Mucosa of descending colon (tissue), 3 donors: ENCODE measurements around the gene CCDC127. TPM values are rescaled to one million over a fixed set of nuclear protein-coding genes. Genes with fewer than 3 reads are reported as not detected.
"Not testable (repeated sequence)": the region's sequence is repeated elsewhere in the genome, so short reads cannot be mapped to it uniquely, and the experiment has no call there.

Experiments
- ATAC-seq: fragments of 200-7000 bp; cut with Tn5 transposase; one replicate; pipeline ENCODE4 v1.9.1; 2020; ENCODE audit warnings: mild to moderate bottlenecking, moderate library complexity
- DNase-seq, 3 donors: peaks; one replicate each; pipeline ENCODE4 v3.0.0-alpha.2; 2020
- H3K36me3 ChIP-seq: fragments of 200-600 bp; one replicate; pipeline ENCODE4 v1.8.0; 2021; ENCODE audit warnings: low read depth, mild to moderate bottlenecking
- H3K4me1 ChIP-seq: fragments of 200-600 bp; one replicate; pipeline ENCODE4 v1.8.0; 2021; ENCODE audit warnings: low read depth, mild to moderate bottlenecking
- H3K4me3 ChIP-seq: fragments of 200-600 bp; one replicate; pipeline ENCODE4 v1.8.0; 2021; ENCODE audit warnings: mild to moderate bottlenecking
- H3K9me3 ChIP-seq: fragments of 200-600 bp; one replicate; pipeline ENCODE4 v1.8.0; 2021; ENCODE audit warnings: mild to moderate bottlenecking
- intact Hi-C, 2 donors: fragments of 100-400 bp; cut with DNase I in 1 of 2; cut with micrococcal nuclease in 1 of 2; formaldehyde crosslinking; loops; one replicate each; pipeline versions ENCODE4 v1.11.0 to v1.11.1; 2022; cut with DNase I, micrococcal nuclease
- total RNA-seq, 3 donors: library from RNA; stranded (reverse); fragmentation: NEBNext Ultra II Directional in 2 of 3; extraction: Animal tissue kit (Norgen Biotek cat#: 25700) in 2 of 3; gene quantifications; one replicate each; pipeline versions ENCODE4 v1.2.1 to v1.2.4, GENCODE V29; 2021 to 2023
- TF ChIP-seq, protein P1 (sequence below): fragments of 200-600 bp; IDR thresholded peaks from one replicate; pipeline ENCODE4 v1.8.0; 2022; ENCODE audit warnings: antibody characterized with exemption, mild to moderate bottlenecking
- donor health status: DM: no; HTN: no; CAD: no; lungs with moderate emphysema.
- donor health status: DM: no; HTN: no; CAD: no.
- donor health status: DM: no; HTN: yes; CAD: no.

CCDC127 gene
- total RNA-seq, 3 donors from 2014 or later = 3.5 to 9.8 (median 4.7) TPM

DNA sequence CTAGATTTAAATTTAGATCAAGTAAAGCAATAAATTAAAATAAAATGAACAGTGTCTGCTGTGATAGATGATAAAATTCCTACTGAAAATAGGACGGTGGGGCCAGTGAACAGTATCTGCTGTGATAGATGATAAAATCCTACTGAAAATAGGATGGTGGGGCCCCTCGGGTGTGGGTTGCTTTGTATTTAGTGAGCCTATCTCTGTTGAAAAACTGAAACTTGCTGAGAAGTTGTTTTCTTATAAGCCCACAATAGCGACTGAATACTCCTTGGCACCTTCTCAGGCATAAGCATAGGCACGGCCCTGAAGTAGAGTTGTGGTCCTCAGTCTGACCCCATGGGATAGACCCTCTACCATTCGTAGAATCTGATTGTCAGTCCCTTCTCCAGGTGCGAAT is 5.8 kb upstream of the CCDC127 start:
- no peaks in the 10 kb centered on the region for H3K9me3 ChIP-seq
- intact Hi-C loops = no loop called here
- ATAC-seq (no peak), DNase-seq (no peak)
- H3K4me3 ChIP-seq = no peak overlapping the region
- H3K36me3 ChIP-seq = no peaks in the 10 kb centered on the region
- TF ChIP-seq, protein P1, sequence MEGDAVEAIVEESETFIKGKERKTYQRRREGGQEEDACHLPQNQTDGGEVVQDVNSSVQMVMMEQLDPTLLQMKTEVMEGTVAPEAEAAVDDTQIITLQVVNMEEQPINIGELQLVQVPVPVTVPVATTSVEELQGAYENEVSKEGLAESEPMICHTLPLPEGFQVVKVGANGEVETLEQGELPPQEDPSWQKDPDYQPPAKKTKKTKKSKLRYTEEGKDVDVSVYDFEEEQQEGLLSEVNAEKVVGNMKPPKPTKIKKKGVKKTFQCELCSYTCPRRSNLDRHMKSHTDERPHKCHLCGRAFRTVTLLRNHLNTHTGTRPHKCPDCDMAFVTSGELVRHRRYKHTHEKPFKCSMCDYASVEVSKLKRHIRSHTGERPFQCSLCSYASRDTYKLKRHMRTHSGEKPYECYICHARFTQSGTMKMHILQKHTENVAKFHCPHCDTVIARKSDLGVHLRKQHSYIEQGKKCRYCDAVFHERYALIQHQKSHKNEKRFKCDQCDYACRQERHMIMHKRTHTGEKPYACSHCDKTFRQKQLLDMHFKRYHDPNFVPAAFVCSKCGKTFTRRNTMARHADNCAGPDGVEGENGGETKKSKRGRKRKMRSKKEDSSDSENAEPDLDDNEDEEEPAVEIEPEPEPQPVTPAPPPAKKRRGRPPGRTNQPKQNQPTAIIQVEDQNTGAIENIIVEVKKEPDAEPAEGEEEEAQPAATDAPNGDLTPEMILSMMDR = no peak
- peaks cover 4% of the 10 kb centered on the region for H3K4me1 ChIP-seq

DNA sequence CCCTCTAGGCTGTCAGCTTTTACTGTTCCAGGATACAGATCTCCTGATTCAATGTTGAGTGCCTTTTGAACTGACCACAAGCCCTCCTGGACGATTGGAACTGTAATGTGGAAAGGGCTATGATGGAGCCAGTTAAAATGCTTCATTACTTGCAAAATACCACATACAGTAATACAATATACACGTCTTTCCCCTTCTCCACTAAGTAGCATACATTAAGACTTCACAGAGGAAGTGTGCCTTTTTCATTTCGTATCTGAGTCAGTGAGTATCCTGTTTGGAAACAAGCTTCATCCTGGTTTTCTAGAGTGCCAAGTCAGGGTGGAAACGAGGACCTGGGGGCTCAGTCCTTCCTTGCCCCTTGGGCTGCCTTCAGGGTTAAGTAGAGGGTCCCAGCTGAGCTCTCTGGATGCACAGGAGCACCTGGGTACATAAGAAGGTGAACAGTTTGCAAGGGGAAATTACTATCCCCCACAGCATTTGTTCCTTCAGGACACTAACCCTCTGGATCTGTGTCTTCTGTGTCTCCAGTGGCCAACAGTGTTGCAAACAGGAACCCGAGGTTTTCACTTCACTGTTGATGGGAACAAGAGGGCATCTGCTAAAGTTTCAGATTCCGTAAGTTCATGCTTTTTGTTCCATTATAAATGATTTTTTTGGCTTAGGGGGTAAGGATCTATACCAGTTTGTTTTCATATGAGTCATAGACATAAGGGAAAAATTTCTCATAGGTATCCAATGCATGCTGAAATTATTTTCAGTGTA is 5.2 kb upstream of the CCDC127 start:
- DNase-seq, H3K4me1 ChIP-seq, intact Hi-C loops, ATAC-seq, H3K36me3 ChIP-seq, H3K9me3 ChIP-seq, H3K4me3 ChIP-seq: not testable (repeated sequence)

DNA sequence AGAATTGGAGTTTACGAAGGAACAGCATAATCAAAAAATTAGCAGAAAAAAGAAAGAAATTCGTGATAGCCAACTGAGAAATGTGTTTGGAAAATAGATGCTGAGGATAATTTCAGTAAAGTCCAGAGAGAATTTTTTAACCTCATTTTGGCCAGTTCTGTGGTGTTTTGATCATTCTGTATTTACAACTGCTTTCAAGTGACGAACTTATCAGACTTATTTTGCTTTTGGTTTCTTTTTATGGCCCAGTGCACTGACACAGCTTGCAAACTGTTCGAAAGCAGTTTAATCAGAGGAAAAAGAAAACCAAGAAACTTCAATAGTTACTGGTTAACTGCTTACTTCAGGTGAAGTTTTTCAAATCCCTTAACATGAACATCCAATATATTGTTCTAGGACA is 2.0 kb upstream of the CCDC127 start:
- Histone ChIP-seq H3K4me1 (peaks cover 4% of the 10 kb centered on the region), H3K4me3 (no peak overlapping the region), H3K9me3 (no peaks in the 10 kb centered on the region), H3K36me3 (no peaks in the 10 kb centered on the region)
- TF ChIP-seq, protein P1 = no peak
- ATAC-seq = no peak
- intact Hi-C loops = no loop called here
- no peak for DNase-seq

DNA sequence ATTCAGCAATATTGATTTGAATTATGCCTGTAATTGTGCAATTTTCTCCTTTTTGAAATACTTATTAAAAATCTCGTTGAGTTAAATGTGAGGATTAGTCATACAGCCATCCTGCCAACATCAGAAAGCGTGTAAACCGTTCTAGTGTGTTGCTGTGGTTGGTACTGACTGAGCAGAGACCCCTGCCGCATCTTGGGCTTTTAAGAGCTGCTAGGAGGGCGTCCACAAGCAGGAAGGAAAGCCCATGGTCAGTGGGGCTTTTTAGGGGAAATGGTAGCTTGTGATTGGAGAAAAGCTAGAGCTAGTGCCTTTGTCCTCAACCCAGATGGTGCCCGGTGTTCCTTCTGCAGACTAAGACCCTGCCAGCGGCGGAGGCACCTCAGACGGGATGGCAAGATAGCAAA is 1.5 kb upstream of the CCDC127 start:
- Histone ChIP-seq H3K4me3 (peak overlapping the region; percentile 95), H3K4me1 (peaks cover 4% of the 10 kb centered on the region), H3K9me3 (no peaks in the 10 kb centered on the region), H3K36me3 (no peaks in the 10 kb centered on the region)
- intact Hi-C loops = no loop called here
- ATAC-seq (peak; percentile 5), DNase-seq (peak in 1 of 3 donors; percentile 39)
- TF ChIP-seq, protein P1 = no peak

DNA sequence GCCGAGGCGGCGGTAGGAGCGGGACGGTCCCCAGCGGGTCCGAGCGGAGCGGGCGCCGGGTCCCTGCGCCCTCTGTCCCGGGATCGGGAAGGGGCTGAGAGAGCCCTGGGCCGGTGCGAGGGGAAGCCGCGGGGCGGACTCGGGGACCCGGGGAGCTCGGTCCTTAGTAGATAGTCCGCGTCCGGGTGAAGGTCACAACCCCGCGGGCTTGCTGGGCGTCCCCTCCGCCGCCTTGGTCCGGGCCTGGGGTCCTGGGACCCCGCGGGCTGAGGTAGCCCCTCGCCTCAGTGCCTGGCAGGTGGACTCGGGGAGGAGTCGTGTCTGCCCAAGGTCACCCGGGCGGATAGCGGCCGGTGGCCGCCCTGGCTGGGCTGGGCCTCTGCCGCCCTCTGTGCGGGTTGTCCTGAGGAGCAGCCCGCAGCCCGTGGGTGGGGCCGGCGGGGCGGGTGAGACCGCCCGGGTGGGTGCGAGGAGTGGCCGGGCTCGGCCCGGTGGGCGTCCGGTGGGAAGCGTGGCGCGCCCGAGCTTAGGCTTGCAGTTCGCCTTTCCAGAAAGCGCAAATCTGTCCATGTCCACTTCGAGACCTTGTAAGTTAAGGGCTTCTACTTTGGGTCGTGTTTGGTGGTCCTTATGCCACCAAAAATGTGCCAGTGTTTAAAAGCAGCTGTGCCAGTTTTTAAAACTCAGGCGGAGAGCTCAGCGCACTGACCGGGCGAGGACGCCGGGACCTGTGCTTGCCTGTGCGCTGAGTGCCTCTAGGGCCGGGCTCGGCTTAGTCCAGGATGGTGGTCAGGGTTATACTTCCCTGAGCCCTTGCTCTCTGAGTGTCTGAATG is 721 bp upstream of the CCDC127 start:
- H3K36me3 ChIP-seq = no peaks in the 10 kb centered on the region
- ATAC-seq = peak; percentile 78
- DNase-seq = peak; percentile 50 to 75 (median 73)
- H3K4me3 ChIP-seq = peak overlapping the region; percentile 95
- intact Hi-C loops = no loop called here
- peaks cover 4% of the 10 kb centered on the region for H3K4me1 ChIP-seq
- H3K9me3 ChIP-seq = no peaks in the 10 kb centered on the region
- TF ChIP-seq, protein P1 = no peak

DNA sequence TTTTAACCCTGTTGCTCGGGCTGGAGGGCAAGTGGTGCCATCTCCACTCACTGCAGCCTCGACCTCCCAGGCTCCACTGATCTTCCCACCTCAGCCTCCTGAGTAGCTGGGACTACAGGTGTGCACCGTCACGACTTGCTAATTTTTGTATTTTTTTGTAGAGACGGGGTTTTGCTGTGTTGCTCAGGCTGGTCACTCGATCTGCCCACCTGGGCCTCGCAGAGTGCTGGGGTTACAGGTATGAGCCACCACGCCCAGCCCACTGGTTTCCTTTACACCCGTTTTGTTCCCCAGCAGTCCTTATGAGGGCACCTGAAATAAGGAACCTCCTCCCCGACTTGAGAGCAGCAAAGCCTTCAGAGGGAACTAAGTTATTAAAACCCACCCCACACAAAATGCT is 1.9 kb downstream of the CCDC127 start:
- ATAC-seq, DNase-seq, H3K9me3 ChIP-seq, H3K4me1 ChIP-seq, H3K36me3 ChIP-seq, intact Hi-C loops, H3K4me3 ChIP-seq: not testable (repeated sequence)

DNA sequence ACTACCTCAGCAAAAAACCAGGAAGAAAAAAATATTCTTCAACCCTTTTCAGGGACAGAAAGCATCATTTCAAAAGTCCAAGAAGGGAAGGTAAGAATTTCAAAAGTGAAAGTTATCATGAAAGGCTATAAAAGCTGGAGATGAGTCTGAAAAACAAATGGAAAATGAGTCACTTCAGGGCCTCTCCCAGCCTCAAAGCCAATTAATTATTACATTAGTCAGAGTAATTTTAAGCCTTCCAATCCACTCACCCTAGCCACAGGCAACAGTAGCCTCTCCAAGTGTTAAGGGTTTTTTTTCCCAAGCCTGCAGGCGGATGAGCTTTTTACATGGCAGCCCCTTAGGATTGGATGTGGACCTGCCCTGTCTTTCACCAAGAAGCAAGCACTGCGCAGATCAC is 2.7 kb downstream of the CCDC127 start:
- H3K4me1 ChIP-seq, H3K4me3 ChIP-seq, intact Hi-C loops, ATAC-seq, H3K36me3 ChIP-seq, H3K9me3 ChIP-seq, DNase-seq: not testable (repeated sequence)
